RPMI8226 (cell line): Measurements from ENCODE around the gene PDSS2.
"Not testable (repeated sequence)": the region's sequence is repeated elsewhere in the genome, so short reads cannot be mapped to it uniquely, and the experiment has no call there.

ENCODE experiments used
- DNase-seq: peaks from one replicate; pipeline ENCODE4 v3.0.0-alpha.2; 2015

Gene PDSS2

GRCh38 chr6:107140581-107140980 is 318.8 kb downstream of the PDSS2 start:
- DNase-seq = no peak

GRCh38 chr6:107136324-107136723 is 323.0 kb downstream of the PDSS2 start:
- not testable (repeated sequence) for DNase-seq

GRCh38 chr6:107135048-107135680 is 324.2 kb downstream of the PDSS2 start:
- not testable (repeated sequence) for DNase-seq

- DNase-seq = peak; percentile 48
Observed at GRCh38 chr6:107132330-107132954, 326.9 kb downstream of the PDSS2 start.

- DNase-seq = peak; percentile 89
Observed at GRCh38 chr6:107129370-107129925, 329.9 kb downstream of the PDSS2 start.

GRCh38 chr6:107128577-107128976 is 330.8 kb downstream of the PDSS2 start:
- DNase-seq = no peak

- DNase-seq = no peak
Observed at GRCh38 chr6:107128175-107128574, 331.2 kb downstream of the PDSS2 start.

- DNase-seq = no peak
Observed at GRCh38 chr6:107125771-107126170, 333.6 kb downstream of the PDSS2 start.

- peak; percentile 73 for DNase-seq
Observed at GRCh38 chr6:107124934-107125348, 334.4 kb downstream of the PDSS2 start.

GRCh38 chr6:107123501-107123900 is 335.9 kb downstream of the PDSS2 start:
- no peak for DNase-seq

- DNase-seq = peak; percentile 32
Observed at GRCh38 chr6:107122748-107123147, 336.6 kb downstream of the PDSS2 start.

GRCh38 chr6:107121964-107122495 is 337.3 kb downstream of the PDSS2 start:
- DNase-seq = no peak

- DNase-seq = no peak
Observed at GRCh38 chr6:107121266-107121665, 338.1 kb downstream of the PDSS2 start.

GRCh38 chr6:107120404-107120803 is 339.0 kb downstream of the PDSS2 start:
- no peak for DNase-seq

- peak; percentile 82 for DNase-seq
Observed at GRCh38 chr6:107118976-107119375, 340.4 kb downstream of the PDSS2 start.

GRCh38 chr6:107118540-107118939 is 340.8 kb downstream of the PDSS2 start:
- not testable (repeated sequence) for DNase-seq

- no peak for DNase-seq
Observed at GRCh38 chr6:107116931-107117330, 342.4 kb downstream of the PDSS2 start.

- peak; percentile 68 for DNase-seq
Observed at GRCh38 chr6:107116328-107116892, 343.0 kb downstream of the PDSS2 start.

GRCh38 chr6:107115695-107116327 is 343.6 kb downstream of the PDSS2 start:
- DNase-seq = peak; percentile 65

- peak; percentile 53 for DNase-seq
Observed at GRCh38 chr6:107114926-107115694, 344.3 kb downstream of the PDSS2 start, which contains the start of gene BEND3. Gene BEND3, minus strand, starts transcription at chr6:107115515. Its CDS starts 16,230 bp downstream, at chr6:107099285.

- DNase-seq = peak; percentile 90
Observed at GRCh38 chr6:107114213-107114925, 345.0 kb downstream of the PDSS2 start.

- DNase-seq = no peak
Observed at GRCh38 chr6:107110200-107110599, 349.2 kb downstream of the PDSS2 start.
